ENCODE measurements around the gene MYORG. TPM values are rescaled to one million over a fixed set of nuclear protein-coding genes. Genes with fewer than 3 reads are reported as not detected.

Gene MYORG
- total and polyA plus RNA-seq, 9 of the 15 experiments (the other 6 are each of a cell fraction or from before 2014, with no cell fraction given), result 0.06 to 0.82 (median 0.18) TPM

GRCh38 chr9:34328500-34328986 lies 48.2 kb downstream of the MYORG start (continued):
- TF ChIP-seq GTF3C2 (IDR thresholded peaks at IDR 0.05; ENCODE audit: borderline replicate concordance, extremely low read depth, insufficient read length) (no peak), CREB1 (IDR thresholded peaks at IDR 0.05) (no peak), CREB1 (CRISPR knock-in tag; IDR thresholded peaks at IDR 0.05) (no peak), ZNF197 (CRISPR knock-in tag; IDR thresholded peaks at IDR 0.05; ENCODE audit: low read depth) (no peak), SMARCA4 (IDR thresholded peaks at IDR 0.05) (0 out of 2 replicates have a peak, but pooled peaks have one; percentile 35), ZNF3 (CRISPR knock-in tag; IDR thresholded peaks at IDR 0.05) (no peak), KAT8 (IDR thresholded peaks at IDR 0.05; ENCODE audit: low read depth) (no peak), RB1 (IDR thresholded peaks at IDR 0.05; ENCODE audit: low read depth) (no peak), FOXP4 (CRISPR knock-in tag; IDR thresholded peaks at IDR 0.05; ENCODE audit: borderline replicate concordance) (no peak), NR2C1 (IDR thresholded peaks at IDR 0.05) (0 out of 2 replicates have a peak, but pooled peaks have one; percentile 34), NR2C1 (tag; IDR thresholded peaks at IDR 0.05) (no peak), NRF1 (conservative IDR thresholded peaks at IDR 0.05 in 1 of 2, IDR thresholded peaks at IDR 0.05 in 1 of 2) (no peak), SREBF1 (IDR thresholded peaks at IDR 0.05; ENCODE audit: borderline replicate concordance, low read depth, low read length) (no peak), EHMT2 (IDR thresholded peaks at IDR 0.05) (no peak), BACH1 (tag; IDR thresholded peaks at IDR 0.05) (no peak), ZC3H11A (IDR thresholded peaks at IDR 0.05; ENCODE audit: low read depth, low read length) (no peak), NBN (IDR thresholded peaks at IDR 0.05; ENCODE audit: low read depth) (no peak), RBM15 (IDR thresholded peaks at IDR 0.05; ENCODE audit: insufficient read depth, low read length) (no peak), POLR2AphosphoS5 (IDR thresholded peaks at IDR 0.05; ENCODE audit: control insufficient read depth, insufficient read depth, low read depth, low read length) (no peak), FOXJ2 (tag; IDR thresholded peaks at IDR 0.05) (peak; percentile 27; the same call in 1 of the 2 replicates), MECOM (CRISPR knock-in tag; IDR thresholded peaks at IDR 0.05) (no peak), ARID1B (IDR thresholded peaks at IDR 0.05) (0 out of 2 replicates have a peak, but pooled peaks have one; percentile 9), KDM5B (IDR thresholded peaks at IDR 0.05; ENCODE audit: insufficient replicate concordance, low read depth, low read length) (no peak), SLC30A9 (CRISPR knock-in tag; IDR thresholded peaks at IDR 0.05) (no peak), EP400 (IDR thresholded peaks at IDR 0.05) (no peak), ZNF79 (CRISPR knock-in tag; IDR thresholded peaks at IDR 0.05; ENCODE audit: low read depth) (no peak)

Measured in K562 (cell line).